ENCODE data around the gene INTS2.
"Not testable (repeated sequence)": the region's sequence is repeated elsewhere in the genome, so short reads cannot be mapped to it uniquely, and the experiment has no call there.

INTS2 gene

GRCh38 chr17:61860397-61860796, 67.4 kb downstream of the INTS2 start:
- not testable (repeated sequence) for DNase-seq

GRCh38 chr17:61856035-61856434, 71.7 kb downstream of the INTS2 start:
- Histone ChIP-seq H3K36me3 (ENCODE audit: control insufficient read depth, insufficient read depth, low read length) (no peaks in the 10 kb centered on the region), H3K27me3 (replicated peaks; ENCODE audit: control insufficient read depth, insufficient read depth, low read length, poor library complexity, severe bottlenecking) (no peaks in the 10 kb centered on the region), H3K4me1 (ENCODE audit: control insufficient read depth, insufficient read depth, low read length, poor library complexity, severe bottlenecking) (no peaks in the 10 kb centered on the region), H3K9me3 (ENCODE audit: control insufficient read depth, low read length) (no peaks in the 10 kb centered on the region), H3K27ac (ENCODE audit: insufficient read depth, low read length, poor library complexity, severe bottlenecking) (no peak overlapping the region), H3K4me3 (ENCODE audit: insufficient read depth, low read depth, low read length, poor library complexity, severe bottlenecking) (no peak overlapping the region)
- no peak for DNase-seq

More at GRCh38 chr17:61860397-61860796, 67.4 kb downstream of the INTS2 start:
- not testable (repeated sequence) for H3K9me3 ChIP-seq (ENCODE audit: control insufficient read depth, low read length); H3K27me3 ChIP-seq (replicated peaks; ENCODE audit: control insufficient read depth, insufficient read depth, low read length, poor library complexity, severe bottlenecking); H3K36me3 ChIP-seq (ENCODE audit: control insufficient read depth, insufficient read depth, low read length); H3K4me1 ChIP-seq (ENCODE audit: control insufficient read depth, insufficient read depth, low read length, poor library complexity, severe bottlenecking); H3K27ac ChIP-seq (ENCODE audit: insufficient read depth, low read length, poor library complexity, severe bottlenecking); H3K4me3 ChIP-seq (ENCODE audit: insufficient read depth, low read depth, low read length, poor library complexity, severe bottlenecking)

DNA sequence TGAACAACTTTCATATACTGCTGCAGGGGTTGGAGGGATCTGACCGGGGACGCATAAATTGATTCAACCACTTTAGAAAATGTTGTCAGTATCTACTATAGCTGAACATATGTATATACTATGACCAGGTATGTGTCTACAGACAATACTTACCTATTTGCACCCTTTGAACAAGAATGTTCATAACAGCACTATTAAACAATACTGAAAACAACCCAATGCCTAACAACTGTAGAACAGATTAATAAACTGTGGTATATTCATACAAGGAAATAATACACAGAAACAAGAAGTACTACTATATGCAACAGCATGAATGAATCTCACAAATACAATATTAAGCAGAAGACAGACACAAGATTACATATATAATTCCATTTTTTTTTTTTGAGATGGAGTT, 74.9 kb downstream of the INTS2 start:
- Histone ChIP-seq H3K27me3 (replicated peaks; ENCODE audit: control insufficient read depth, insufficient read depth, low read length, poor library complexity, severe bottlenecking) (no peaks in the 10 kb centered on the region), H3K4me3 (ENCODE audit: insufficient read depth, low read depth, low read length, poor library complexity, severe bottlenecking) (no peak overlapping the region), H3K9me3 (ENCODE audit: control insufficient read depth, low read length) (no peaks in the 10 kb centered on the region), H3K36me3 (ENCODE audit: control insufficient read depth, insufficient read depth, low read length) (no peaks in the 10 kb centered on the region), H3K4me1 (ENCODE audit: control insufficient read depth, insufficient read depth, low read length, poor library complexity, severe bottlenecking) (no peaks in the 10 kb centered on the region), H3K27ac (ENCODE audit: insufficient read depth, low read length, poor library complexity, severe bottlenecking) (no peak overlapping the region)
- no peak for DNase-seq

DNA sequence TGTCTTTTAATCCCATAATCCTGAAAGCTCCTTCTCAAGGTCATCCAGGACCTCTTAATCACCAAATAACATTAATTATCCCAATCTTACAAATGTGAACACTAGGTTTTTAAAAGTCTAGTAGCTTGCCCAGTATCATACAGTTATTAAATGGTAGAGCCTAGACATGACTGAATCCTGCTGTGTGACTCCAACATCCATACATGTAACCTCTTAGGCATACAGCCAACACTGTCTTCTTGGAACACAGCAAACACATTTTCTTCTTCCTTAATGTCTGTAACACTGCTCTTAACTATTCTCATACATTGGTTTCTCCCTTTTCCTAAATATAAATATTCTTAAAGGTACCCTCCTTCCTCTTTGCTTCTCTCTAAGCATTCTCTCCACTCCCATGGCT, 78.1 kb downstream of the INTS2 start:
- DNase-seq, result no peak
- H3K9me3 ChIP-seq (ENCODE audit: control insufficient read depth, low read length), result no peaks in the 10 kb centered on the region
- H3K4me3 ChIP-seq (ENCODE audit: insufficient read depth, low read depth, low read length, poor library complexity, severe bottlenecking), result no peak overlapping the region
- no peaks in the 10 kb centered on the region for H3K4me1 ChIP-seq (ENCODE audit: control insufficient read depth, insufficient read depth, low read length, poor library complexity, severe bottlenecking)
- H3K27me3 ChIP-seq (replicated peaks; ENCODE audit: control insufficient read depth, insufficient read depth, low read length, poor library complexity, severe bottlenecking), result no peaks in the 10 kb centered on the region
- no peaks in the 10 kb centered on the region for H3K36me3 ChIP-seq (ENCODE audit: control insufficient read depth, insufficient read depth, low read length)
- no peak overlapping the region for H3K27ac ChIP-seq (ENCODE audit: insufficient read depth, low read length, poor library complexity, severe bottlenecking)

- DNase-seq, result no peak
- Histone ChIP-seq H3K27ac (ENCODE audit: insufficient read depth, low read length, poor library complexity, severe bottlenecking) (no peak overlapping the region), H3K36me3 (ENCODE audit: control insufficient read depth, insufficient read depth, low read length) (no peaks in the 10 kb centered on the region), H3K4me1 (ENCODE audit: control insufficient read depth, insufficient read depth, low read length, poor library complexity, severe bottlenecking) (no peaks in the 10 kb centered on the region), H3K9me3 (ENCODE audit: control insufficient read depth, low read length) (no peaks in the 10 kb centered on the region), H3K27me3 (replicated peaks; ENCODE audit: control insufficient read depth, insufficient read depth, low read length, poor library complexity, severe bottlenecking) (no peaks in the 10 kb centered on the region), H3K4me3 (ENCODE audit: insufficient read depth, low read depth, low read length, poor library complexity, severe bottlenecking) (no peak overlapping the region)
Measured at GRCh38 chr17:61848896-61849295, 78.9 kb downstream of the INTS2 start.

DNA sequence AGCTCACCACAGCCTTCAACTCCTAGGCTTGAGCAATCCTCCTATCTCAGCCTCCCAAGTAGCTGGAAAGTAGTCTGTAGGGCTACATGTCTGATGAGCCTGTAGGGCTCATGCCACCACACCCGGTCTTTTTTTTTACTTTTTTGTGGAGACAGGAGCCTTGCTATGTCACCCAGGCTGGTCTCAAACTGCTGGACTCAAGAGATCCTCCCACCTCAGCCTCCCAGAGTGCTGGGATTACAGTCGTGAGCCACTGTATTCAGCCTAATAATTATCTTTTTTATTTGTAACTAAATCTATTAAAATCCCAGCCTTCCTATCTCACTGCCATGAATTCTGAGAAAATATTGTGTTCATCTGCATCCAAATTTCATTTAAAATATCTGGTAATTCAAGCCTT, 79.5 kb downstream of the INTS2 start:
- Histone ChIP-seq H3K27me3 (replicated peaks; ENCODE audit: control insufficient read depth, insufficient read depth, low read length, poor library complexity, severe bottlenecking) (no peaks in the 10 kb centered on the region), H3K4me1 (ENCODE audit: control insufficient read depth, insufficient read depth, low read length, poor library complexity, severe bottlenecking) (no peaks in the 10 kb centered on the region), H3K9me3 (ENCODE audit: control insufficient read depth, low read length) (no peaks in the 10 kb centered on the region), H3K4me3 (ENCODE audit: insufficient read depth, low read depth, low read length, poor library complexity, severe bottlenecking) (no peak overlapping the region), H3K36me3 (ENCODE audit: control insufficient read depth, insufficient read depth, low read length) (no peaks in the 10 kb centered on the region), H3K27ac (ENCODE audit: insufficient read depth, low read length, poor library complexity, severe bottlenecking) (no peak overlapping the region)
- DNase-seq, result no peak

GRCh38 chr17:61847659-61848058, 80.1 kb downstream of the INTS2 start:
- DNase-seq, result no peak
- H3K27me3 ChIP-seq (replicated peaks; ENCODE audit: control insufficient read depth, insufficient read depth, low read length, poor library complexity, severe bottlenecking), result no peaks in the 10 kb centered on the region
- no peaks in the 10 kb centered on the region for H3K4me1 ChIP-seq (ENCODE audit: control insufficient read depth, insufficient read depth, low read length, poor library complexity, severe bottlenecking)
- H3K4me3 ChIP-seq (ENCODE audit: insufficient read depth, low read depth, low read length, poor library complexity, severe bottlenecking), result no peak overlapping the region
- H3K27ac ChIP-seq (ENCODE audit: insufficient read depth, low read length, poor library complexity, severe bottlenecking), result no peak overlapping the region
- no peaks in the 10 kb centered on the region for H3K36me3 ChIP-seq (ENCODE audit: control insufficient read depth, insufficient read depth, low read length)
- H3K9me3 ChIP-seq (ENCODE audit: control insufficient read depth, low read length), result no peaks in the 10 kb centered on the region

GRCh38 chr17:61846761-61847375, 80.9 kb downstream of the INTS2 start:
- H3K27ac ChIP-seq (ENCODE audit: insufficient read depth, low read length, poor library complexity, severe bottlenecking), result no peak overlapping the region
- H3K9me3 ChIP-seq (ENCODE audit: control insufficient read depth, low read length), result no peaks in the 10 kb centered on the region
- H3K27me3 ChIP-seq (replicated peaks; ENCODE audit: control insufficient read depth, insufficient read depth, low read length, poor library complexity, severe bottlenecking), result no peaks in the 10 kb centered on the region
- H3K4me1 ChIP-seq (ENCODE audit: control insufficient read depth, insufficient read depth, low read length, poor library complexity, severe bottlenecking), result no peaks in the 10 kb centered on the region
- H3K4me3 ChIP-seq (ENCODE audit: insufficient read depth, low read depth, low read length, poor library complexity, severe bottlenecking), result no peak overlapping the region
- DNase-seq, result no peak
- H3K36me3 ChIP-seq (ENCODE audit: control insufficient read depth, insufficient read depth, low read length), result no peaks in the 10 kb centered on the region

DNA sequence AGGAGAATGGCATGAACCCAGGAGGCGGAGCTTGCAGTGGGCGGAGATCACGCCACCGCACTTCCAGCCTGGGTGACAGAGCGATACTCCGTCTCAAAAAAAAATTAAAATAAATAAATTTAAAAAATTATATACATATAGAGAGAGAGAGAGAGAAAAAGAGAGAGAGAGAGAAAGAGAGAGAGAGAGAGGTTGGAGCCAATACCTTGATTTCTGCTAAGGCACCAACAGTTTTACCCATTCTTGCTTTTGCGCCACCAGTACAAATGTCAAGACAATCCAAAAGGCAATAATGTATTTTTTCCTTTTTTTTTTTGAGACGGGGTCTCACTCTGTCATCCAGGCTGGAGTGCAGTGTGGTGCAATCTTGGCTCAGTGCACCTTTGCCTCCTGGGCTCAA, 81.7 kb downstream of the INTS2 start:
- H3K27ac ChIP-seq (ENCODE audit: insufficient read depth, low read length, poor library complexity, severe bottlenecking), result no peak overlapping the region
- H3K4me1 ChIP-seq (ENCODE audit: control insufficient read depth, insufficient read depth, low read length, poor library complexity, severe bottlenecking), result no peaks in the 10 kb centered on the region
- H3K27me3 ChIP-seq (replicated peaks; ENCODE audit: control insufficient read depth, insufficient read depth, low read length, poor library complexity, severe bottlenecking), result no peaks in the 10 kb centered on the region
- DNase-seq, result no peak
- no peak overlapping the region for H3K4me3 ChIP-seq (ENCODE audit: insufficient read depth, low read depth, low read length, poor library complexity, severe bottlenecking)
- no peaks in the 10 kb centered on the region for H3K9me3 ChIP-seq (ENCODE audit: control insufficient read depth, low read length)
- no peaks in the 10 kb centered on the region for H3K36me3 ChIP-seq (ENCODE audit: control insufficient read depth, insufficient read depth, low read length)

- no peak for DNase-seq
- H3K36me3 ChIP-seq (ENCODE audit: control insufficient read depth, insufficient read depth, low read length), result no peaks in the 10 kb centered on the region
- H3K4me3 ChIP-seq (ENCODE audit: insufficient read depth, low read depth, low read length, poor library complexity, severe bottlenecking), result no peak overlapping the region
- H3K9me3 ChIP-seq (ENCODE audit: control insufficient read depth, low read length), result no peaks in the 10 kb centered on the region
- H3K27ac ChIP-seq (ENCODE audit: insufficient read depth, low read length, poor library complexity, severe bottlenecking), result no peak overlapping the region
- H3K27me3 ChIP-seq (replicated peaks; ENCODE audit: control insufficient read depth, insufficient read depth, low read length, poor library complexity, severe bottlenecking), result no peaks in the 10 kb centered on the region
- H3K4me1 ChIP-seq (ENCODE audit: control insufficient read depth, insufficient read depth, low read length, poor library complexity, severe bottlenecking), result no peaks in the 10 kb centered on the region
Measured at GRCh38 chr17:61843435-61843834, 84.3 kb downstream of the INTS2 start.
